Renal cortical epithelial cell (primary cell): ENCODE data around the gene CCNL2. TPM values are rescaled to one million over a fixed set of nuclear protein-coding genes. Genes with fewer than 3 reads are reported as not detected.

ENCODE experiments used
- DNase-seq: peaks from one replicate; pipeline ENCODE4 v3.0.0-alpha.2; 2011; ENCODE audit warnings: low read depth
- total RNA-seq: library from RNA; depleted of rRNA; stranded (reverse); fragments of >200 nt; gene quantifications from 2 replicates; pipeline ENCODE4 v1.2.3, GENCODE V29; 2014

Gene CCNL2
- total RNA-seq, 1 donor from 2014 or later, result 155 TPM

DNA sequence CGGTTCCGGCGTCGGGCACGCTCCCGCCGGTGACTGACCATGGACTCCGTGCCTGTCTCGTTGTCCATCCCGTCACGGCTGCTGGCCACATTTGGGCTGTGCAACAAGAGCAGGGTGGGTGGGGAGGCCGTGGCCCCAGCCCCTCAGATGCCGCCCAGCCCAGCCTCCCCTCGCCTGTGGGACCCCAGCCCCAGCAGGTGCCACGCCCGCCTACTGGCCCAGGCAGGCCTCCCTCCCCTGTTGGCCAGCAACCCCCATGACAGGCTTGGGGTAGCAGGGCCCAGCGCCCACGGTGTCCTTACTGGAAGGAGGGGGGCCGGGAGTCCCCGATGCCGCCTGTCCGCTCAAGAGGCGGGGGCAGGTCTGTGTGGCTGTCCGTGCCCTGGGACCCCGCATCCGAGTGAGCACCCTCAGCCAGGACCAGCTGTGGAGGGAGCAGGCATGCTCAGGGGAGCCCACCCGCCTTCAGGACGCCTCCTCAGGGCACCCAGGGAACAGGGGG lies 57.0 kb downstream of the CCNL2 start:
- no peak for DNase-seq

DNA sequence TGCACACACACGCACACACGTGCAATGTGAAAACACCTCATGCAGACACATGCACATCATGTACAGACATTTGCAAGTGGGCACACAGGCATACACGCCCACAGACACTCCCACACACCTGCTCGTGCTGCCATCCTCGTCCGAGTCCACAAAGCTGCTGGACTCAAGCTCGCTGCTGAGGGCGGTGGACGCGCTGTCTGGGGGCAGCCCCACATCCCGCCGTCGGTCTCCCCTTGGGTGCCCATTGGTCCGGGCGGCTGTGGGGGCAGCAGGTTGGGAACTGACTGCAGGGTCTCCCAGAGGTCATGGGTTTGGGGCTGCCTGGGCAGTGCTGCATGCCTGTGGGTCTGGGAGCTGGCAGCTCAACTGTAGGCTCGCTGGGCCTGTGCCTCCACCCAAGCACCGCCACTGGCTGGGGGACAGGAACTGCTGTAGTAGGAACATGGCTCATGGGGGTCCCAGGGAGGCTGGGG lies 57.5 kb downstream of the CCNL2 start:
- no peak for DNase-seq

DNA sequence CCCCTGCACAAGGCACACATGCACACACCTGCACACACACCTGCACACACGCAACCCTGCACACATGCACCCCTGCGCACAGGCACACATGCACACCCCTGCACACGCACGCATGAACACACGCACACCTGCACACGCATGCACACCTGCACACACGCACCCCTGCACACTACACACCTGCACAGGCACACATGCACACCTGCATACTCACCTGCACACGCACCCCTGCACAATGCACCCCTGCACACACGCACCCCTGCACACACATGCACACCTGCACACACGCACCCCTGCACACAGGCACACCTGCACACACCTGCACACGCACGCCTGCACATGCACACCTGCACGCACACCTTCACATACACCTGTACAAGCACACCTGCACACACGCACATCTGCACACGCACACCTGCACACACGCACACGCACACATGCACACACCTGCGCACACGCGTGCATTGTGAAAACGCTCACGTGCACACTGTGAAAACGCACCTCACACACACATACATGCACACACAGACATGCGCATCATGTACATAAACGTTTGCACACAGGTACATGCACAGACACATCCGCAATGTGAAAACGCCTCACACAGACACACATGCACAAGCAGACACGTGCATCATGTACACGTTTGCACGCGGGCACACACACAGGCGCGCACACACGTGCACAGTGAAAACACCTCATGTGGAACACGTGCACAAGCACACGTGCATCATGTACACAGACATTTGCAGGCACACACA lies 58.2 kb downstream of the CCNL2 start:
- DNase-seq, result no peak

DNA sequence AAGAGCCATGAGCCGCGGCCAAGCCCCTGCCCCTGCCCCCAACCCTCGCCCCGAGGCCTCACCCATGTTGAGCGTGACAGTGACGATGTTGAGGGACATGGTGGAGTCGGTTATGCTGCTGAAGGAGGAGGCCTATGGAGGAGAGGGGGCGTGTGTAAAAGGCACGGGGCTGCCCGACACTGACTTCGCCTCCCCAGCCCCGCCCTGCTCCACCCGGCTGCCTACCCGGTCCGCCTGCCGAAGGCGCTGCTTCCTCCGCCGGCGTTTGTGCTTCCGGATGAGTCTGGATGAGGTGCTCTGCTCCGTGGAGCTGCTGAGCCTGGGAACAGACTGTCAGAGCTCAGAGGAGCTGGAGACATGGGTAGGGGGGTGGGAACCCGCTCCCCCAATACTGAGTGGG lies 59.0 kb downstream of the CCNL2 start:
- DNase-seq, result no peak

DNA sequence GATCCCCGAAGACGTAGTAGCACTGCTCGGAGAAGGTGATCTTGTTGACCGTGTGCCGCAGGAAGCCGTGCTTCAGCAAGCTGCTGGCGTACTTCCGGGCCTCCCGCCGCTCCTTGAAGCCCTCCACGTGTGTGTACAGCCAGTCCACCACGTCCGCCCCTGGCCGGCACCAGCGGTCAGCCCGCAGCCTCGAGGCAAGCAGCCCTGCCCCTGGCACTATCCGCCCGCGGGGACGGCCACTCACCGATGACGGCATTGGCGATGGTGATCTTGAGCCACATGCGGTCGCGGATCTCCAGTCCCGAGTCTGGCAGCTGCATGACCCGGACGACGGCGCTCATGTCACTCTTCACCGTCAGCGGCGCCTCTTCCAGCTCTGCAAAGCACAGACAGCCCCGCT lies 60.9 kb downstream of the CCNL2 start:
- DNase-seq, result no peak

DNA sequence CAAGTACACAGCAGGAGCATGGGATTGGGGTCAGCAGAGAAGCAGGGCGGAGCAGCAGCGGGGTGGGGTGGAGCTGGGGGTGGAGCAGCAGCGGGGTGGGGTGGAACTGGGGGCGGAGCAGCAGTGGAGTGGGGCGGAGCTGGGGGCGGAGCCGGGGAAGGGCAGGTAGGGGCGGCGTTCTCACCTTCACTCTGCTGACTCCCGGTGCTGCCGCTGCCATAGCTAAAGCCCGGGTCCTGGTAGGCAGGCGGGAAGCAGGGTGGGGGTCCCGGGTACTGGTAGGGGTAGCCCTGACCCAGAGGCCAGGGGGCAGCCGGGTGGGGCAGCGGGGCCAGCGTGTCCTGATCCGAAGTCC lies 61.4 kb downstream of the CCNL2 start:
- no peak for DNase-seq

DNA sequence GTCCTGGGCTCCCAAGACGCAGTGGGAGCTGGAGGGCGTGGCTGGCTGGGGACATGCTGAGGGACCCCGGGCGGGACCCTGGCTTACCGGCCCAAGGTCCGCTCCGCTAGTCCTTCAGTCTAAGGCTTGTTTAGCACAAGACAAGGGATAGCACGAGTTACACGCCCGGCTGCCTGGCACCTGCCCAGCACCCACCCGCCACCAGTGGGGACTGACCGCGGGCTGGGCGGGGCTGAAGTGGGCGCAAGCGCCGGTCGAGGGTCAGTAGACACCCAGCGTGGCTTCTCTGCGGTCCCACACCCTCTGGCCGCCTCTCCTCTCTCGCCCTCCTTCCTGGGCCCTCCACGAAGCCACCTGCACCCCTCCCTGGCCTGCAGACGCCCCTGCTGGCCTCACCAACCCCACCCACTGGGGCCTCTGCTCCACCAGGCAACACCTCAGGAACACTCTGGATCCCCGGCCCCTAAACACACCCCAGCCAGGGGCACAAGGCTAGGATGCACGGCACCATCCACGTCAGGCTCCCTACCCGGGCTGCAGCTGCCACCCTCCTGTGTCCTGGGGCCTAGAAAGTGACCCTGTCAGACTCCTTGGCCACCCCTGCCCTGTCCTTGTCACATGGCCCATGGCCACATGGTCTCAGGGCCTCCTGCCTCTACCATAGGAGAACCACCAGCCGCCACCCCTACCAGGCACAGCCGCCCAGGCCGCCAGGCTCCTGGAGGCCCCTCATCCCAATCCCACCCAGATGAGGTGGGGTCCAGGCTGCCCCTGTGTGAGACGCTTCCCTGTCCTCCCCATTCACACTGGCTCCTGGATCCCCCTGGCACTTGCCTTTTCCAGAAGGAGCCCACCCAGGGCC lies 62.0 kb downstream of the CCNL2 start:
- DNase-seq, result no peak

DNA sequence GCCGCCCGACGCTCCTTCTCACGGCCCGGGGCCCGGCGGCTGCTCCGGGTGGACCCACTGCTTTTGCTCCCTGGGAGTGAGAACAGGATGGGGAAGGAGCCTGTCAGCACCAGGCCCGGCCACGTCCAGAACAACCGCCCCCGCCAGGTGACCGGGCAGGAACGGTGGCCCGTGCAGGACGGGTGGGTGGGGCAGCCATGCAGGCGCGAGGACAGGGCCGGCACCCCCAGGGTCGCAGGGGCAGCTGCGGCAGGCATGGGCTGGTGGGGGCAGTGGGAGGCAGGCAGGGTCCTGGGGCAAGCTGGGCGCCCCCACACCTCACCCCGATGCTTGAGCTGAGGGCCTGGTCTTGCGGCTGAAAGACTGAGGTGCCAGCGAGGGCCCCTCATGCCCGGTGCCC lies 62.7 kb downstream of the CCNL2 start:
- no peak for DNase-seq

DNA sequence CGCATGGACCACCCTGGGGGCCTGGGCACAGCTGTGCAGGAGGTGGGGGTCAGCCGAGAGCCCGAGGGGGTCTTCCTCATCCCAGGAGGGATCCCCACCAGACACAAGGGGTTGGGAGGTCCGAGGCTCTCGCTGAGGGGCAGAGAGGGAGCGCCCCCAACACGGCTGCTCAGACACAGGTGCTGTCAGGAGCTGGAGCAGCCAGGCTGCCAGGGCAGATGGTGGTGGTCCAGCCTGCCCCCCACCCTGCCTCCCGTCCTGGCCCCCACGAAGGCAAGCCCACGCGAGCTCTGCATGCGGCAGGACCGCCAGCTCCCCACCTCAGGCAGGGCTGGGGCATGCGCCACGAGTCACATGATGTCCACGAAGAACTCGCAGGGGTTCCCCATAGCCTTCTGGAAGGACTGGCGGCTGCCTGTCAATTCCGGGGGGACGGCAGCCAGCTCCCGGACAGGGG lies 63.3 kb downstream of the CCNL2 start:
- DNase-seq, result no peak

Other genes with a start within 250 kb of the CCNL2 start
- 0.15 TPM in 1 of 2 replicates, not detected in the other for gene TTLL10, start 225.5 kb downstream of the CCNL2 start, total RNA-seq
- gene TNFRSF18, start 192.7 kb downstream of the CCNL2 start, total RNA-seq, result 0.50 TPM in 1 of 2 replicates, not detected in the other
- gene TNFRSF4, start 185.2 kb downstream of the CCNL2 start, total RNA-seq, result not detected in 2 replicates
- gene SDF4, start 167.3 kb downstream of the CCNL2 start, total RNA-seq, result 76.6 and 207 TPM in 2 replicates
- 33.9 and 48.8 TPM in 2 replicates for gene B3GALT6, start 167.1 kb downstream of the CCNL2 start, total RNA-seq
- gene C1QTNF12, start 152.6 kb downstream of the CCNL2 start, total RNA-seq, result 0.40 TPM in 1 of 2 replicates, not detected in the other
- 48.6 and 50.2 TPM in 2 replicates for gene UBE2J2, start 125.5 kb downstream of the CCNL2 start, total RNA-seq
- 0.52 and 1.9 TPM in 2 replicates for gene SCNN1D, start 118.9 kb downstream of the CCNL2 start, total RNA-seq
- gene ACAP3, start 91.4 kb downstream of the CCNL2 start, total RNA-seq, result 24.8 and 34.6 TPM in 2 replicates
- 14.2 and 24.0 TPM in 2 replicates for gene PUSL1, start 90.7 kb downstream of the CCNL2 start, total RNA-seq
- gene INTS11, start 74.7 kb downstream of the CCNL2 start, total RNA-seq, result 35.8 and 57.5 TPM in 2 replicates
- gene CPTP, start 74.5 kb downstream of the CCNL2 start, total RNA-seq, result 13.0 and 20.4 TPM in 2 replicates
- gene TAS1R3, start 68.1 kb downstream of the CCNL2 start, total RNA-seq, result 0.15 and 0.17 TPM in 2 replicates
- gene DVL1, start 49.9 kb downstream of the CCNL2 start, total RNA-seq, result 70.8 and 91.0 TPM in 2 replicates
- 24.7 and 35.6 TPM in 2 replicates for gene MXRA8, start 40.8 kb downstream of the CCNL2 start, total RNA-seq
- 75.6 and 155 TPM in 2 replicates for gene AURKAIP1, start 24.1 kb downstream of the CCNL2 start, total RNA-seq
- gene MRPL20, start 8.0 kb upstream of the CCNL2 start, total RNA-seq, result 72.1 and 79.5 TPM in 2 replicates
- 0.10 and 0.17 TPM in 2 replicates for gene ANKRD65, start 21.9 kb upstream of the CCNL2 start, total RNA-seq
- 14.4 and 19.1 TPM in 2 replicates for gene VWA1, start 36.4 kb upstream of the CCNL2 start, total RNA-seq
- gene ATAD3C, start 50.4 kb upstream of the CCNL2 start, total RNA-seq, result under 0.01 and 5.2 TPM in 2 replicates
- 12.2 and 18.6 TPM in 2 replicates for gene ATAD3B, start 72.4 kb upstream of the CCNL2 start, total RNA-seq
- 27.0 and 42.0 TPM in 2 replicates for gene ATAD3A, start 112.8 kb upstream of the CCNL2 start, total RNA-seq
- gene TMEM240, start 141.3 kb upstream of the CCNL2 start, total RNA-seq, result 0.35 and 1.1 TPM in 2 replicates
- 78.7 and 87.2 TPM in 2 replicates for gene SSU72, start 175.5 kb upstream of the CCNL2 start, total RNA-seq
- gene FNDC10, start 200.8 kb upstream of the CCNL2 start, total RNA-seq, result 0.52 and 2.4 TPM in 2 replicates
- 32.0 and 68.2 TPM in 2 replicates for gene MIB2, start 216.2 kb upstream of the CCNL2 start, total RNA-seq
- 4.0 and 14.9 TPM in 2 replicates for gene MMP23B, start 232.8 kb upstream of the CCNL2 start, total RNA-seq